Measurements from ENCODE around the gene KLHL41. TPM values are rescaled to one million over a fixed set of nuclear protein-coding genes. Genes with fewer than 3 reads are reported as not detected.

The KLHL41 gene
- total RNA-seq, 1 donor from 2014 or later, result not detected

GRCh38 chr2:169479257-169480078, 30.0 kb upstream of the KLHL41 start, which contains the start of gene BBS5:
BBS5 (plus strand) TSS chr2:169479494; CDS start chr2:169479554, 60 bp downstream.
- no peaks in the 10 kb centered on the region for H3K9me3 Mint-ChIP-seq (ENCODE audit: unreplicated experiment)
- Histone ChIP-seq H4K20me1 (ENCODE audit: insufficient read depth, low read length) (no peaks in the 10 kb centered on the region), H3K4me2 (ENCODE audit: low read length) (peak within 1 kb of the TSS; percentile 97), H2AFZ (ENCODE audit: low read depth, low read length) (peak within 1 kb of the TSS; percentile 92), H3K4me1 (ENCODE audit: insufficient read depth, low read length) (peaks cover 13% of the 10 kb centered on the region), H3K9me3 (ENCODE audit: insufficient read depth, low read depth, low read length) (no peaks in the 10 kb centered on the region), H3K27me3 (ENCODE audit: insufficient read depth, low read length) (no peaks in the 10 kb centered on the region), H3K4me3 (ENCODE audit: insufficient read depth, low read depth, low read length) (peak within 1 kb of the TSS; percentile 73), H3K27ac (ENCODE audit: low read depth, low read length) (peak within 1 kb of the TSS; percentile 62), H3K79me2 (ENCODE audit: insufficient read depth, low read length) (no peaks in the 10 kb centered on the region), H3K36me3 (ENCODE audit: insufficient read depth, low read length) (no peaks in the 10 kb centered on the region), H3K9ac (ENCODE audit: low read length) (peak within 1 kb of the TSS; percentile 81)
- H3K36me3 Mint-ChIP-seq (ENCODE audit: low read depth, unreplicated experiment), result peaks cover 5% of the 10 kb centered on the region
- FAIRE-seq (no peak), DNase-seq (ENCODE audit: low read depth) (peak; percentile 81)
- peak within 1 kb of the TSS; percentile 88 for H3K4me3 Mint-ChIP-seq (ENCODE audit: unreplicated experiment)
- no peaks in the 10 kb centered on the region for H3K27me3 Mint-ChIP-seq (ENCODE audit: low read depth, unreplicated experiment)
- no peak within 1 kb of the TSS for H3K27ac Mint-ChIP-seq (ENCODE audit: unreplicated experiment)
- no peaks in the 10 kb centered on the region for H3K4me1 Mint-ChIP-seq (ENCODE audit: low read depth, unreplicated experiment)
- TF ChIP-seq EZH2 (IDR thresholded peaks at IDR 0.05; ENCODE audit: insufficient read depth, low read length), result no peak
- TF ChIP-seq, protein P1, sequence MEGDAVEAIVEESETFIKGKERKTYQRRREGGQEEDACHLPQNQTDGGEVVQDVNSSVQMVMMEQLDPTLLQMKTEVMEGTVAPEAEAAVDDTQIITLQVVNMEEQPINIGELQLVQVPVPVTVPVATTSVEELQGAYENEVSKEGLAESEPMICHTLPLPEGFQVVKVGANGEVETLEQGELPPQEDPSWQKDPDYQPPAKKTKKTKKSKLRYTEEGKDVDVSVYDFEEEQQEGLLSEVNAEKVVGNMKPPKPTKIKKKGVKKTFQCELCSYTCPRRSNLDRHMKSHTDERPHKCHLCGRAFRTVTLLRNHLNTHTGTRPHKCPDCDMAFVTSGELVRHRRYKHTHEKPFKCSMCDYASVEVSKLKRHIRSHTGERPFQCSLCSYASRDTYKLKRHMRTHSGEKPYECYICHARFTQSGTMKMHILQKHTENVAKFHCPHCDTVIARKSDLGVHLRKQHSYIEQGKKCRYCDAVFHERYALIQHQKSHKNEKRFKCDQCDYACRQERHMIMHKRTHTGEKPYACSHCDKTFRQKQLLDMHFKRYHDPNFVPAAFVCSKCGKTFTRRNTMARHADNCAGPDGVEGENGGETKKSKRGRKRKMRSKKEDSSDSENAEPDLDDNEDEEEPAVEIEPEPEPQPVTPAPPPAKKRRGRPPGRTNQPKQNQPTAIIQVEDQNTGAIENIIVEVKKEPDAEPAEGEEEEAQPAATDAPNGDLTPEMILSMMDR (IDR thresholded peaks at IDR 0.05; ENCODE audit: insufficient read depth, low read depth, low read length), result peak; percentile 23

DNA sequence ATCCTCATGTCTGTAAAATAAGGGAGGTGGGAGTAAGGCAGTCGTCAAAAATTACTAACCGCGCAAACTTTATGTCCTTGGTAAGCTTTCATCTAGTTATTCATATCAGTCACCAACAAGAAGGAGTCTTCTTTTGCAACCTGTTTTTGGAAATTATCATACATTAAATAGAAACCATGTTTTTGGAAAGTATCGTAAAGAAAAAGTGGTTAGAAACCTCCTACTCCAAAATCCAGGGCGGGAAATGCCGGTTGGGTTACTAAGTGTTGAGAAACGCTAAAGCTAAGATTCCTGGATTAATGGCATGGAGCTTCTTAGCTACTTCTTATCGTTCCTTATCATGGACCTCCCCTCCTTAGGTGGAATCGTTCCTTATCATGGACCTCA, 29.4 kb upstream of the KLHL41 start:
- H3K4me3 ChIP-seq (ENCODE audit: insufficient read depth, low read depth, low read length), result peak overlapping the region; percentile 73
- H3K9me3 Mint-ChIP-seq (ENCODE audit: unreplicated experiment), result no peaks in the 10 kb centered on the region
- no peaks in the 10 kb centered on the region for H4K20me1 ChIP-seq (ENCODE audit: insufficient read depth, low read length)
- no peaks in the 10 kb centered on the region for H3K27me3 Mint-ChIP-seq (ENCODE audit: low read depth, unreplicated experiment)
- H3K4me3 Mint-ChIP-seq (ENCODE audit: unreplicated experiment), result peak overlapping the region; percentile 88
- peak overlapping the region; percentile 92 for H2AFZ ChIP-seq (ENCODE audit: low read depth, low read length)
- H3K4me2 ChIP-seq (ENCODE audit: low read length), result peak overlapping the region; percentile 97
- TF ChIP-seq, protein P1 (IDR thresholded peaks at IDR 0.05; ENCODE audit: insufficient read depth, low read depth, low read length), result no peak
- no peak for TF ChIP-seq EZH2 (IDR thresholded peaks at IDR 0.05; ENCODE audit: insufficient read depth, low read length)
- no peaks in the 10 kb centered on the region for H3K36me3 ChIP-seq (ENCODE audit: insufficient read depth, low read length)
- H3K9me3 ChIP-seq (ENCODE audit: insufficient read depth, low read depth, low read length), result no peaks in the 10 kb centered on the region
- H3K9ac ChIP-seq (ENCODE audit: low read length), result peak overlapping the region; percentile 81
- FAIRE-seq (peak; percentile 50), DNase-seq (ENCODE audit: low read depth) (no peak)
- peaks cover 5% of the 10 kb centered on the region for H3K36me3 Mint-ChIP-seq (ENCODE audit: low read depth, unreplicated experiment)
- H3K4me1 Mint-ChIP-seq (ENCODE audit: low read depth, unreplicated experiment), result no peaks in the 10 kb centered on the region
- peak overlapping the region; percentile 62 for H3K27ac ChIP-seq (ENCODE audit: low read depth, low read length)
- H3K27me3 ChIP-seq (ENCODE audit: insufficient read depth, low read length), result no peaks in the 10 kb centered on the region
- peaks cover 13% of the 10 kb centered on the region for H3K4me1 ChIP-seq (ENCODE audit: insufficient read depth, low read length)
- H3K27ac Mint-ChIP-seq (ENCODE audit: unreplicated experiment), result no peak overlapping the region
- H3K79me2 ChIP-seq (ENCODE audit: insufficient read depth, low read length), result no peaks in the 10 kb centered on the region

DNA sequence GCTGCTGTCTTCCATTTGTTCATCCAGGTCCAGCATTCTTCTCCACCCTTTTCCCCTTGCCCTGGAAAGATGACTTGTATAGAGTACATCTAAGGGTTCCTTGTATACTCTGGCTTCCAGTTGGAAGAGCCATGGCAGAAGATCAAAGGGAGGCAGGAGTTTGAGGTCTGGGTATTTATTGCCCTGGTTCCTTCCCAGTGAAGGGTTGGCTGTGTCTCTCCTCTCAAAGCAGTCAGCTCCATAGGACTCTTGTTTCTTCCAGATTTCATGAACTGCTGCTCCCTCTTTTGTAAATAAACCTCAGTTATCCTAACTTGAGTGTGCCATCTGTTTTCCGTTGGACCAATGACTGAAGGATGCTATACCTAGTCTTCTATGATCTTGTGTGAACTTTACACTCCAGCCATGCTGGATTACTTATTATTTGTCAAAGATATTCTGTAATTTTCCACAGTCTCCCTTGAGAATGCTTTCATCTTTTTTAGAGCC, 23.8 kb upstream of the KLHL41 start:
- Histone ChIP-seq H3K9me3 (ENCODE audit: insufficient read depth, low read depth, low read length) (no peaks in the 10 kb centered on the region), H3K4me1 (ENCODE audit: insufficient read depth, low read length) (no peaks in the 10 kb centered on the region), H2AFZ (ENCODE audit: low read depth, low read length) (no peak overlapping the region), H3K79me2 (ENCODE audit: insufficient read depth, low read length) (no peaks in the 10 kb centered on the region), H3K27me3 (ENCODE audit: insufficient read depth, low read length) (no peaks in the 10 kb centered on the region), H3K4me3 (ENCODE audit: insufficient read depth, low read depth, low read length) (no peak overlapping the region), H3K4me2 (ENCODE audit: low read length) (no peak overlapping the region), H3K36me3 (ENCODE audit: insufficient read depth, low read length) (no peaks in the 10 kb centered on the region), H4K20me1 (ENCODE audit: insufficient read depth, low read length) (no peaks in the 10 kb centered on the region), H3K9ac (ENCODE audit: low read length) (no peak overlapping the region), H3K27ac (ENCODE audit: low read depth, low read length) (no peak overlapping the region)
- Mint-ChIP-seq H3K4me1 (ENCODE audit: low read depth, unreplicated experiment) (no peaks in the 10 kb centered on the region), H3K27me3 (ENCODE audit: low read depth, unreplicated experiment) (no peaks in the 10 kb centered on the region), H3K9me3 (ENCODE audit: unreplicated experiment) (no peaks in the 10 kb centered on the region), H3K27ac (ENCODE audit: unreplicated experiment) (no peak overlapping the region), H3K4me3 (ENCODE audit: unreplicated experiment) (no peak overlapping the region), H3K36me3 (ENCODE audit: low read depth, unreplicated experiment) (peaks cover 7% of the 10 kb centered on the region)
- DNase-seq (ENCODE audit: low read depth), result no peak
- no peak for FAIRE-seq
- TF ChIP-seq EZH2 (IDR thresholded peaks at IDR 0.05; ENCODE audit: insufficient read depth, low read length), result no peak
- TF ChIP-seq, protein P1 (IDR thresholded peaks at IDR 0.05; ENCODE audit: insufficient read depth, low read depth, low read length), result no peak

Data from astrocyte (in vitro differentiated cells and primary cell).